Measurements from ENCODE around the gene ZSCAN10. TPM values are rescaled to one million over a fixed set of nuclear protein-coding genes. Genes with fewer than 3 reads are reported as not detected.
"Not testable (repeated sequence)": the region's sequence is repeated elsewhere in the genome, so short reads cannot be mapped to it uniquely, and the experiment has no call there.

The ZSCAN10 gene
- total RNA-seq, 1 donor from 2014 or later: 0.30 TPM

DNA sequence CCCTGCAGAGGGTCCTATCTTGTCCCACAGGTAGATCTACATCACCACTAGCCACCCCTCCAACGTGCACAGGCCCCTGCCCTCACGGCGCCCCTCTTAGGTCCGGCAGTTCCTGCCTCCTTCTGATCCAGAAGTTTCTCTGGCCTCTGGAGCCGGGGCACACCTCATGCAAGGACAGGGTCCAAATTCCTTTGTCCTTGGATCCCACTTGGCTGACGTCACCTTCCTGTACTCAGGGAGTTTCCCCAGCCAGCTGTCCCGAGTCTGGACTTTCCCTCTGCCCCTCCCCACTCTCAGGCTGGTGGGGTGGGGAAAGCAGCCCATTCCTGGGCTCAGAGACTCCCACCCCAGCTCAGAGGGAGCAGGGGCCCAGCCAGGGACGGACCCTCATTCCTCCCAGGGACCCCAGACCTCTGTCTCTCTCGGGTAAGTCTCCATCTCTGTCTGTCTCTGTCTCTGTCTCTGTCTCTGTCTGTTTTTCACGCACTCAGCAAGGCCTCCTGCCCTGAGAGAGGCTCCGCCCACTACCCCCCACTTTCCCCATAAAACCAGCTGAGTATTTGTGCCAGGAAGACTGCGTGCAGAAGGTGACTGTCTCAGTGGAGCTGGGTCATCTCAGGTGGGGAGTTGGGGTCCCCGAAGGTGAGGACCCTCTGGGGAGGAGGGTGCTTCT, 33.9 kb downstream of the ZSCAN10 start, which contains the start of gene IL32:
Gene IL32 (plus strand): TSS at position 572 of the 673 bp plus-strand sequence. CDS start 172 bp downstream, outside the sequence.
- intact Hi-C loops (cut with micrococcal nuclease): no loop called here

DNA sequence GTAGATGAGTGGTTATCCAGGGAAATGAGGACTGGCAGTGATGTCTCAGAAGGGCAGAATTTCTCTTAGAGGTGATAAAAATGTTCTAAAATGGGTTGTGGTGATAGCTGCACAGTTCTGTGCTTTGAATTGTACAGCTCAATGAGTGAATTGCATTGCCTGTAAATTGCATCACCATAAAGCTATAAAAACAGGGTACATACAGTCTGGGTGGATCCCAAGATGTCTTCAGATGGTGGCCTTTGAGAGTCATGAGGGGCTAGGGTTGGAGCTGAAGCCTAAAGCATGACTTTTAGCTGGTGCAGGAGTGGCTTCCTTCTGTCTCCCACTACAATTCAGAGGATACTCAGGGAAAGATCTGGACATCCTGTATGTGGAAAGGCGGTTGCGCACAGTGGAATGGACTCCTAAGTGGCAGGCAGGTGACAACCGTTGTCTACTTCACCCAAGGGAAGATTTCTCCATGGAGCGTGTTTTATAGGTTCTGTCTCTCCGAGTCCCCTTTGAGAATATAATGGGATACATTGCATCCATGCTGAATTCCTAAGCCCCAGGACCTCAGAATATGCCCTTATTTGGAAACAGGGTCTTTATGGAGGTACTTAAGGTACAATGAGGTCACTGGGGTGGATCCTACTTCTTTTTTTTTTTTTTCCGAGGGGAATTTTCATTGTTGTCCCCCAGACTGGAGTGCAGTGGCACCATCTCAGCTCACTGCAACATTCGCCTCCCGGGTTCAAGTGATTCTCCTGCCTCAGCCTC, 35.3 kb downstream of the ZSCAN10 start:
- intact Hi-C loops (cut with micrococcal nuclease): no loop called here

DNA sequence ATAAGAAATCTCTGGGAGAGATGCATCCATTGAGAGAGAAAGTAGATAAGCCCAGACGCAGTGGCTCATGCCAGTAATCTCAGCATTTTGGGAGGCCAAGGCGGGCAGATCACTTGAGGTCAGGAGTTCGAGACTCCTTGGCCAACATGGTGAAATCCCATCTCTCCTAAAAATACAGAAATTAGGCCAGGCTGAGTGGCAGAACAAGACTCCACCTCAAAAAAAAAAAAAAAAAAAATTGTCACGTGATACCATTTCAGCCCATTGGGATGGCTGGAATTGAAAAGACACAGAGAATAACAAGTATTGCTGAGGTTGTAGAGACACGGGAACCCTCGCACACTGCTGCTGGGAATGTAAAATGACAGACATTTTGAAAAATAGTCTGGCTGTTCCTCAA, 36.5 kb downstream of the ZSCAN10 start:
- intact Hi-C loops (cut with micrococcal nuclease): no loop called here

DNA sequence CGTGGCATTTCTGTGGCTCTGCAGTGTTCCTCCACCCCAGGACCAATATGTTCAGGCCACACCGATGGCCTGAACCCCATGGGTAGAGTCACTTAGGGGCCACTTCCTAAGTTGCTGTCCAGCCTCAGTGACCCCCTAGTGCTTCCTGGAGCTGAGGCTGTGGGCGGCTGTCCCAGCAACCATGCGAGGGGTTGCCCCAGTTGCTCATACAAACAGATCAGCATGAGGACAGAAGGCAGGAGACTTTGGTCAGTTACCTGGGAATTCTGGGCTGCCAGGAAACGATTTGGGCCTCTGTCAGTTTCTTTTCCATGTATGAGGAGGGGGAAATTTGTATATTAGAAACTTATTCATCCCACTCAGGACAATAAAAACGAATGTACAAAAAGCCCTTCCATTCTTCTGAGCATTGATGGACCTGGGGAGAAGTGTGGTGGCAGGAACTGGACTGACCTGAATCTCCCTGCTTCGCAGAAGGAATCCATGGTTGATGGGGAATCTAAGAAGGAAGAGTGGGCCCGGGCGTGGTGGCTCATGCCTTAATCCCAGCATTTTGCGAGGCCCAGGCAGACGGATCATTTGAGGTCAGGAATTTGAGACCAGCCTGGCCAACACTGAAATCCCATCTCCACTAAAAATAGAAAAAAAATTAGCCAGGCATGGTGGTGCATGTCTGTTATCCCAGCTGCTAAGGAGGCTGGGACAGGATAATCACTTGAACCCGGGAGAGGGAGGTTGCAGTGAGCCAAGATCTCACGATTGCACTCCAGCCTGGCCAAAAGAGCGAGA, 38.6 kb downstream of the ZSCAN10 start:
- intact Hi-C loops (cut with micrococcal nuclease): no loop called here

DNA sequence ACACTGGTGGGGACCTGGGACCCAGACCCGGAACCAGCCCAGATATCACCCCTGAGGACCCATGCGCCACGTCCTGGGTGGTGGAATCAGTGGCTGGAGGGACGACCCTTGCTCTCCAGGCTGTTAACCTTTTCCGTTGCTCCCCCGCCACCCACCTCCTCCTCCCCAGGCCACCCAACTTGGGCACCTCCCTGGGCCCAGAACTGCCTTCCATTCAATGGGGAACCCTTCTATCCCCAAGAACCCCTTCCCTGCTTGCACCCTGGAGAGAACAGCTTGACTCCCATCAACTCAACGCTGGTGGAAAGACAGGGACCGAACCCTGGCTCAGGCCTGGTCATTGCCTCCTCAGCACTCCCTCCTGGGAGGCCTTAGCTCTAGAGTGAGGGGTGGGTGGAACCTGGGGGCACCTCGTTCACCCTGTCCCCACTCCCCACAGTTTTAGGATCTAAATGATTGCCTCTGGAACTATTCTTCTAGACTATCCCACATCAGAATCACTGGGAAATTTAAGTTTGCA, 39.3 kb downstream of the ZSCAN10 start:
- intact Hi-C loops (cut with micrococcal nuclease): loop anchor here (1.0 to 2.0 kb wide), 2 partner anchors 41 to 70 kb away; no protein-coding TSS in a partner anchor

DNA sequence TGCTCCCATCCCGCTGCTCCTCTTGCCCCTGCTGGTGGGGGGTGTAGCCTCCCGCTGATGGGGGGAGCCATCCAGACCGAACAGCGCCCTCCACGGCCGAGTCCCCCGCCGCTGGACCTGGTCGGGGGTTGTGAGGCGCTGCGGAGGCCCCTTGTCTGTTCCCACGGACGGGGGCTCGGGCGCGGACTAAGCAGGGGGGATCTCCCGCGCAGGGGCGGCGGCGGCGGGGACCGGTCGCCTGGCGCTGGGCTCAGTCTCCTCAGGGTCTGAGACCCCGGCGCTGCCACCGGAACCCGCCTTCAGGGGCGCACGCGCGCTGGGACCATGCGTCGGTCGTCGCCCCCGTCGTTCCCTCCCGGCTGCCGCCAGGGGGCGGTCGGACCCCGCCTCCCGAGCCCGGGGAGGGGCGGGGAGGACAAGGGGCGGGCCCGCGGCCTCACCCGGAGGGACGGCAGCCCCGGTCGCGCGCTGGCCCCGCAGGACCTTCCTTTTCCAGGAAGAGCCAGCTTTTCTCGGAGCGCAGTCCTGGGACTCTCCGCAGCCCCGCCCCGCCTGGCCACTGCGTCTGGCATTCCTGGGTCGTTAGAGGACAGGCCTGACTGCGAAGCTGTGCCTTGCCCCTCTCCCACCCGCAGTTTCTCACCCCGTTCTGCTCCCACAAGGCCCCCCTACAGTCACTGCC, 39.9 kb downstream of the ZSCAN10 start:
- intact Hi-C loops (cut with micrococcal nuclease): loop anchor here (1.0 to 2.0 kb wide), 2 partner anchors 42 to 70 kb away; no protein-coding TSS in a partner anchor

DNA sequence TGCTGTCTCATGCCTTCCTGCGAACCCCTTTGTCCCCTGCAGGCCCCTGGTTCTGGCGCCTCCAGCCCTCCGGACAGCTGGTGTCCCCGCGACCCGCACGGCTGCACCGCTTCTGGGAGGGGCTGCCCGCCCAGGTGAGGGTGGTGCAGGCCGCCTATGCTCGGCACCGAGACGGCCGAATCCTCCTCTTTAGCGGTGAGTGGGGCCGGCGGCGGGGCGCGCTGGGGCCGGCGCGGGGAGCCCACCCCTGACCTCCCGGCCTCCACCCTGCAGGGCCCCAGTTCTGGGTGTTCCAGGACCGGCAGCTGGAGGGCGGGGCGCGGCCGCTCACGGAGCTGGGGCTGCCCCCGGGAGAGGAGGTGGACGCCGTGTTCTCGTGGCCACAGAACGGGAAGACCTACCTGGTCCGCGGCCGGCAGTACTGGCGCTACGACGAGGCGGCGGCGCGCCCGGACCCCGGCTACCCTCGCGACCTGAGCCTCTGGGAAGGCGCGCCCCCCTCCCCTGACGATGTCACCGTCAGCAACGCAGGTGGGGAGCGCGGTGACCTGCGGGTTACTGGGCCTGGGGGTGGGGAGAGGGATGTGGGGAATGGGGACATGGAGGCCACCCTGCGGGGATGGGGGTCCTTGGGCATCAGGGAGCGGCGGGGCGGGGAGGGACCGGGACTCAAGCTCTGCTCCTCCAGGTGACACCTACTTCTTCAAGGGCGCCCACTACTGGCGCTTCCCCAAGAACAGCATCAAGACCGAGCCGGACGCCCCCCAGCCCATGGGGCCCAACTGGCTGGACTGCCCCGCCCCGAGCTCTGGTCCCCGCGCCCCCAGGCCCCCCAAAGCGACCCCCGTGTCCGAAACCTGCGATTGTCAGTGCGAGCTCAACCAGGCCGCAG, 40.7 kb downstream of the ZSCAN10 start:
- intact Hi-C loops (cut with micrococcal nuclease): loop anchor here (1.0 to 2.0 kb wide), 2 partner anchors 42 to 71 kb away; no protein-coding TSS in a partner anchor

DNA sequence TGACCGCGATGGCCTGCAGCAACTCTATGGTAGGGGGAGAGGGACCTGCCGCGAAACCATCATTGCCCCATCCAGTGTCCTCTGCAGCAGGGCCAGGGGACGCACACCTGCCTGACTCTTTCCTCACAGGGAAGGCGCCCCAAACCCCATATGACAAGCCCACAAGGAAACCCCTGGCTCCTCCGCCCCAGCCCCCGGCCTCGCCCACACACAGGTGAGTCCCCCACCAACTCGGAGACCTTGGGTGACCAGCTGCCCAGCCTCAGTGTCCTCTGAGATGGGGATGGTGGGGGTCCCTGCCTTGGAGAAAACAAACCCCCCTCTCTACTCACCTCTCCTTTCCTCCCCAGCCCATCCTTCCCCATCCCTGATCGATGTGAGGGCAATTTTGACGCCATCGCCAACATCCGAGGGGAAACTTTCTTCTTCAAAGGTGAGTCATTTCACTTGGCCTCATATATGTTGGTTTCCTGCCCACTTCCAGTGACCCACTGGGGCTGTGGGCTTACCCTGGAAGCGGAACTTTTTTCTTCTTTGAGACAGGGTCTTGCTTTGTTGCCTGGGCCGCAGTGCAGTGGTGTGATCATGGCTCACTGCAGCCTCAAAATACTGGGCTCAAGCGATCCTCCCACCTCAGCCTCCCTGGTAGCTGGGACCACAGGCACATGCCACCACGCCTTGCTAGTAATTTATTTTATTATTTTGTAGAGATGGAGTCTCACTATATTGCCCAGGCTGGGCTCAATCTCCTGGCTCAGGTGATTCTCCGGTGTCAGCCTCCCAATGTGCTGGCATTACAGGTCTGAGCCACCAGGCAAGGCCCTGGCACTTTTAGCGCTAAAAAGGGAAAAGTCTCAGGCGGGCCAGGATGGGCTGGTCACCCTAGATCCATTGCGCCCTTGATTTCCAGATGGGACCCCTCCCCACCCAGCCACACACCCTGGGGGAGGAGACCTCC, 41.6 kb downstream of the ZSCAN10 start:
- intact Hi-C loops (cut with micrococcal nuclease): loop anchor here (2.0 kb wide), 1 partner anchor 43 kb away; no protein-coding TSS in a partner anchor

DNA sequence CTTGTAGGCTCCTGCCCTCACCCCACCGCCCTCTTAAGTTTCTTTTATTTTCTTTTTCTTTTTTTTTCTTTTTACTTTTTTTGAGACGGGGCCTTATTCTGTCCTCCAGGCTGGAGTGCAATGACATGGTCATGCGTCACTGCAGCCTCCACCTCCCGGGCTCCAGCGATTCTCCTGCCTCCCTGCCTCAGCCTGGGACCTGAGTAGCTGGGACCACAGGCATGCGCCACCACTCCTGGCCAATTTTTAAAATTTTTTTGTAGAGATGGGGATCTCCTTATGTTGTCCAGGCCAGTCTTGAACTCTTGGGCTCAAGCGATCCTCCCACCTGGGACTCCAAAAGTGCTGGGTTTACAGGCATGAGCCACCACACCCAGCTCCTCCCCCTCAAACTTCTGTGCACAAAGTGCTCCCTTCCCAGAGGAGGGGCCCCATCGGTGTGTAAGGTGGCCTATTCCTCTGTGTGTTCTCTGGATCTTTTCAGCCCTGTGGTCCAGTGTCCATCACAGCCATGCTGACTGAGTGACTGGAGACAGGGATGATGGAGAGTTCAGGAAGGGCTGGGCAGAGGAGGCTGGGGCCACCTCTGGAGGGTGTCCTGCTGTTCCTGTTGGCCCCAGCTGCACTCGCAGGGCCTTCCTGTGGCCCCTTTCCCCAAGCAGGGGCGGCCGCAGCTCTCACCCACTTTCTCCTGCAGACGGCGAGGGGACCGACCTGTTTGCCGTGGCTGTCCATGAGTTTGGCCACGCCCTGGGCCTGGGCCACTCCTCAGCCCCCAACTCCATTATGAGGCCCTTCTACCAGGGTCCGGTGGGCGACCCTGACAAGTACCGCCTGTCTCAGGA, 42.5 kb downstream of the ZSCAN10 start:
- intact Hi-C loops (cut with micrococcal nuclease): no loop called here

DNA sequence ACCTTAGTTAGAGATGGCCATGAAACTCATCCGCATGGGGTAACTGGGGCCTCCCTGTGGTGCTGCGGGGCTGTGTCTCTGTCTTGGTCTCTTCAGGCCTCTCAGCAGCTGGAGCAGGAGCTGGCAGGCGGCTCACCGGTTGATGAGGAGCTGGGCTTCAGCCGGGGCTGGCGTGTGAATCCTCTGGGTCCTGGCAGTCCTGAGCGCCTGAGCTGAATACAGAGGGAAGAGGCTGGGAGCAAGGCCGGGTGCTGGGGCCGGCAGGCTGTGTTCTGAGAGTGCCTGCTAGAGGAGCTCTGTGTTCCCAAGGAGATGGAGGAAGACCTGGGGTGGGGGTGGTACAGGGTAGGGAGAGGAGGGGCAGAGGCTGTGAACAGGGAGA, 43.4 kb downstream of the ZSCAN10 start:
- intact Hi-C loops (cut with micrococcal nuclease): not testable (repeated sequence)

DNA sequence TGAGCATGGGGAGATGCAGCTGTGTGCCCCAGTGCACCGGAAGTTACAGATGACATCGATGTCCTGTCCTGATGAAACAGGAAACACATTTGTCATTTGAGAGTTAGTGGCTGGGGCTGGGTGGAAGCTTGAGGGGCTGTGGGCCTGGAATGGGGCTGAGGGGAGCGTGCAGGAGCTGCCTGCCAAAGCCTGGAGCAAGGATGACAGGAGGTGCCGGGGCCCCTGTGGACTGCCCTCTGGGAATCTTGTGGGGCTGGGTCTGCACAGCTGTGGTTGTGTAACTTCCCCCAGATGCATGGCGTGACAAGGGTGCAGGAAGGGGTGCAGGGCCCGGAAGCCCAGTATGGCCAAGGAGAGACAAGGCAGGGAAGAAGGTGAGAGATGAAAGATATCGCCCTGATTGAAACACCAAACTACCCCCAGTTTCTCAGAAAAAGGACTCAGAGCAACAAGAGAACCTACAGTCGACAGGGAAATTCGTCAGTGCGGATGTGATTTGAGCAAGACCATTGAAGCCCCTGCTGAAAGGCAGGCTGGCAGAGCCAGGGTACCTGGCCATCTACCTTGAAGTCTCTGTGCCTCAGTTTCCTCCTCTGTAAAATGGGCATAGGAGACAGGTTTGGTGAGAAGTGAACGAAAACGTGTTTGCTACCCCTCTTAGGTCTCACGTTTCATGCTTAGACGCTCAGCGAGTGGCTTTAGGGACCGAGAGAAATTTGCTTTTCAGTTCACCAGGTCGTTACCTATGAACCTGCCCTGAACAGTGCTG, 43.9 kb downstream of the ZSCAN10 start:
- intact Hi-C loops (cut with micrococcal nuclease): no loop called here

DNA sequence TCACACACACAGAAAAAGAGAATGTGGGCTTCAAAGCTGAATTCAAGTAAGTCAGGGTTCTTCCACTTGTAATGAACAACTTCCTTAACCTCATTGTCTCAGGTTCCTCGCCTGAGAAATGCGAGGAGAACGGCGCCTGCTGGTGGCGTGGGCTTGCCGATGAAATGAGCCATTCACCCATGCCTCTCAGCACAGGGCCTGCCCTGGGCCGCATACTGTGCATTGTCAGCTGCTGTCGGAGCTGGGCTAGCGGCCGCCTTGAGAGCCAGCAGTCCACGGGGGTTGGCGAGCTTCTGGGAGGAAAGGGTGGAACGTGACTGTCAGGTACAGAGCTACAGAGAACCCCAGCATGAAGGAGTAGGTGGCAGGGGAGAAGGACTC, 45.8 kb downstream of the ZSCAN10 start:
- intact Hi-C loops (cut with micrococcal nuclease): not testable (repeated sequence)

DNA sequence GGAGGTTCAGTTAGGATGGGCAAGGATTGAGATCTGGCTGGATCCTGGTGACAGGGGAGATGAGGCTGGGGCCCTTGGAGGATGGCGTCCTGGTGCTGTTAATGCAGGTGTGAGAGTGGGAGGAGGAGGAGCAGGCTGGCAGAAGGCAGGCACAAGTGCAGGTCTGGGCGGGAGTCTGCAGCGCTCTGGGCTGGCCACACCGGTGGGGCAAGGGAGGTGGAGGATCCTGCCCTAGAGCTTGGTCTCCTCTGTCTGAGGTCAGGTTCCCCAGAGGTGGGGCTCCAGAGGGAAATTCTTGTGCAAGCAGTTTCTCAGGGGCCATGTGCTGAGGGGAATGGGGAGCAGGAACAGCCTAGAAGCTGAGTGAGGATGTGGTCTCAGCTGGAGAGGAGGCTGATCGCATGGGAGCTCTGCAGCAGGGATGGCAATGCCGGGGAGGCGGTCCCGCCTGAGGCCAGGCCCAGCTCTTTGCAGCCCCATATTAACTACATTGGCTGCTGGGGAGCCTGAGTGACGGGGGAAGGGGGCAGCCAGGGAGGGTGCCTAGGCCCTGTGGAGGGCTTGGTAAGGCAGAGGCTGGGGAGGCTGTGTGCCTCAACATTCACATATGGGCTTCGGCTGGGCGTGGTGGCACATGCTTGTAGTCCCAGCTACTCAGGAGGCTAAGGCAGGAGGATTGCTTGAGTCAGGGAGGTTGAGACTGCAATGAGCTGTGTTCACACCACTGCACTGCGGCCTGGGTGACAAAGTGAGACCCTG, 46.3 kb downstream of the ZSCAN10 start:
- intact Hi-C loops (cut with micrococcal nuclease): not testable (repeated sequence)

DNA sequence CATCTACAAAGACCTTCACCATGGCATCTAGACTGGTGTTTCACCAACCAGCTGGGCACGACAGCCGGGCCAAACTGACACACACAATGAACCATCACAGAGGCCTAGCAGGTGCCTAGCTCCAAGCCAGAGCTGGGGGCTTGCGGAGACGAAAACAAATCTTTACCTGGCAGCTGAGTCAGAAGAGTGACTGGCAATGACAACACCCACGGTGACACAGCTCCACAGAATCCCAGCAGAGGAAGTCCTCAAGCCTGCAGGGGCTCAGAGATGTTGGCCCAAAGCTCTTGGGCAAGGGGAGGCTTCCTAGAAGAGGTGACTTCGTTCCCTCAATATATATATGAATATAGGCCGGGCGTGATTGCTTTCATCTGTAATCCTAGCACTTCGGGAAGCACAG, 47.6 kb downstream of the ZSCAN10 start:
- intact Hi-C loops (cut with micrococcal nuclease): no loop called here

DNA sequence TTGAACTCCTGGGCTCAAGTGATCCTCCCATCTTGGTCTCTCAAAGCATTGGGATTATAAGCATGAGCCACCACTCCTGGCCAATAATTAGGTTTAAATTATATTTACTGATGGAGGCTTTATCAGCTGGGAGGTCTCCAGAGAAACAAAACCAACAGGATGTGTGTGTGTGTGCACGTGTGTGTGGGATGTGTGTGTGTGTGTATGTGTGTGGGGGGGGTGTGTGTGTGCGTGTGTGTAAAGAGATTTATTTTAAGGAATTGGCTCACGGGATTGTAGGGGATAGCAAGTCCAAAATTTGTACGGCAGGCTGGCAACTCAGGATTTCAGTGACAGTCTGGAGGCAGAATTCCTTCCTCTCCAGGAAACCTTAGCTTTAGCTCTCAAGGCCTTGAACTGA, 48.1 kb downstream of the ZSCAN10 start:
- intact Hi-C loops (cut with micrococcal nuclease): no loop called here

DNA sequence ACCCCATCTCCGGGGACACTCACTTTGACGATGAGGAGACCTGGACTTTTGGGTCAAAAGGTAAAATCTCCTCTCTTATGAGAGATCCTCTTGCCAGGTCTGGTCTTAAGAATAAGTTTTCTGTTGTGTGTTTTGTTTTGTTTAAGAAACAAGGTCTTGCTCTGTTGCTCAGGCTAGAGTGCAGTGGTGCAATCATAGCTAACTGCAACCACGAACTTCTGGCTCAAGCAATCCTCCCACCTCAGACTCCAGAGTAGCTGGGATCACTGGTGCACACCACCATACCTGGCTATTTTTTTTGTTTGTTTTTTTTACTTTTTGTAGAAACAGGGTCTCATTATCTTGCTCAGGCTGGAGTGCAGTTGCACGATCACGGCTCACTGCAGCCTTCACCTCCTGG, 48.6 kb downstream of the ZSCAN10 start:
- intact Hi-C loops (cut with micrococcal nuclease): no loop called here
